Skin epidermis (tissue), 12 donors: ENCODE measurements around the gene FRAT2.
A peak's percentile ranks its signal among the peaks of the same experiment; 100 is the strongest.
"Not testable (repeated sequence)": the region's sequence is repeated elsewhere in the genome, so short reads cannot be mapped to it uniquely, and the experiment has no call there.

Experiments used
- H3K27ac ChIP-seq, 21 experiments: fragments of 200-600 bp; sonication (generic) in 11 of 21; one replicate each; pipeline ENCODE4 v1.5.0; 2020; ENCODE audit warnings: mild to moderate bottlenecking in 3 of 21, inconsistent platforms in 2 of 21, moderate library complexity in 2 of 21
- H3K4me3 ChIP-seq, 7 experiments: fragments of 200-600 bp; sonication (generic) in 2 of 7; one replicate each; pipeline ENCODE4 v1.5.0; 2020; ENCODE audit warnings: inconsistent platforms in 2 of 7, mild to moderate bottlenecking in 2 of 7, moderate library complexity in 1 of 7

The FRAT2 gene

GRCh38 chr10:97358349-97358748 lies 23.8 kb upstream of the FRAT2 start:
- H3K4me3 ChIP-seq: no peak overlapping the region
- H3K27ac ChIP-seq: no peak overlapping the region

GRCh38 chr10:97356918-97357317 lies 22.4 kb upstream of the FRAT2 start:
- no peak overlapping the region for H3K4me3 ChIP-seq
- peak overlapping the region in 1 of 21 experiments; percentile 0 for H3K27ac ChIP-seq

- peak overlapping the region in 9 of 21 experiments; percentile 0 to 58 (median 14) for H3K27ac ChIP-seq
- no peak overlapping the region for H3K4me3 ChIP-seq
These were observed 21.9 kb upstream of the FRAT2 start for GRCh38 chr10:97356318-97356914.

GRCh38 chr10:97355571-97355975 lies 21.0 kb upstream of the FRAT2 start:
- Histone ChIP-seq H3K27ac (peak overlapping the region in 9 of 21 experiments; percentile 11 to 58 (median 17)), H3K4me3 (no peak overlapping the region)

- H3K27ac ChIP-seq: peak overlapping the region in 1 of 21 experiments; percentile 18
- H3K4me3 ChIP-seq: no peak overlapping the region
These were observed 19.4 kb upstream of the FRAT2 start for GRCh38 chr10:97353945-97354344.

GRCh38 chr10:97349752-97350513 lies 15.4 kb upstream of the FRAT2 start:
- H3K4me3 ChIP-seq: no peak overlapping the region
- no peak overlapping the region for H3K27ac ChIP-seq

- H3K27ac ChIP-seq: no peak overlapping the region
These were observed 12.8 kb upstream of the FRAT2 start for GRCh38 chr10:97347317-97347716.

GRCh38 chr10:97343664-97344063 lies 9.1 kb upstream of the FRAT2 start:
- not testable (repeated sequence) for H3K4me3 ChIP-seq, H3K27ac ChIP-seq

More at GRCh38 chr10:97347317-97347716, 12.8 kb upstream of the FRAT2 start:
- H3K4me3 ChIP-seq: no peak overlapping the region

- no peak overlapping the region for H3K27ac ChIP-seq
- H3K4me3 ChIP-seq: no peak overlapping the region
These were observed 6.9 kb upstream of the FRAT2 start for GRCh38 chr10:97341416-97341815.

GRCh38 chr10:97338041-97338440 lies 3.5 kb upstream of the FRAT2 start:
- Histone ChIP-seq H3K27ac (peak overlapping the region in 4 of 21 experiments; percentile 1 to 97 (median 62)), H3K4me3 (no peak overlapping the region)

GRCh38 chr10:97336942-97337831 lies 2.7 kb upstream of the FRAT2 start:
- H3K27ac ChIP-seq: peak overlapping the region in 14 of 21 experiments; percentile 18 to 100 (median 41)

GRCh38 chr10:97336446-97336845 lies 1.9 kb upstream of the FRAT2 start:
- Histone ChIP-seq H3K4me3 (no peak overlapping the region), H3K27ac (peak overlapping the region in 9 of 21 experiments; percentile 18 to 100 (median 64))

More at GRCh38 chr10:97336942-97337831, 2.7 kb upstream of the FRAT2 start:
- peak overlapping the region in 1 of 7 experiments; percentile 0 for H3K4me3 ChIP-seq

GRCh38 chr10:97336006-97336405 lies 1.5 kb upstream of the FRAT2 start:
- peak overlapping the region in 11 of 21 experiments; percentile 37 to 100 (median 98) for H3K27ac ChIP-seq
- no peak overlapping the region for H3K4me3 ChIP-seq

GRCh38 chr10:97335188-97335619 lies 675 bp upstream of the FRAT2 start:
- peak overlapping the region; percentile 61 to 93 (median 85) for H3K4me3 ChIP-seq
- H3K27ac ChIP-seq: peak overlapping the region; percentile 96 to 100 (median 99)

GRCh38 chr10:97333601-97334369 lies 744 bp downstream of the FRAT2 start:
- H3K4me3 ChIP-seq: peak overlapping the region; percentile 61 to 93 (median 85)
- H3K27ac ChIP-seq: peak overlapping the region; percentile 87 to 100 (median 99)

GRCh38 chr10:97333351-97333600 lies 1.3 kb downstream of the FRAT2 start:
- Histone ChIP-seq H3K4me3 (peak overlapping the region; percentile 61 to 93 (median 85)), H3K27ac (peak overlapping the region; percentile 10 to 100 (median 98))

GRCh38 chr10:97332591-97333350 lies 1.8 kb downstream of the FRAT2 start:
- peak overlapping the region; percentile 61 to 93 (median 85) for H3K4me3 ChIP-seq
- peak overlapping the region; percentile 19 to 100 (median 98) for H3K27ac ChIP-seq

GRCh38 chr10:97331153-97331703 lies 3.3 kb downstream of the FRAT2 start:
- peak overlapping the region in 3 of 7 experiments; percentile 2 to 85 (median 64) for H3K4me3 ChIP-seq
- H3K27ac ChIP-seq: peak overlapping the region in 5 of 21 experiments; percentile 22 to 99 (median 97)
